ENCODE measurements around the gene OR4A15. TPM values are rescaled to one million over a fixed set of nuclear protein-coding genes. Genes with fewer than 3 reads are reported as not detected.

OR4A15 gene
- total RNA-seq, 1 donor from 2014 or later: not detected

- TF ChIP-seq CTCF (IDR thresholded peaks at IDR 0.05): no peak
- Mint-ChIP-seq H3K27ac (ENCODE audit: unreplicated experiment) (no peak overlapping the region), H3K36me3 (ENCODE audit: unreplicated experiment) (no peaks in the 10 kb centered on the region), H3K4me1 (ENCODE audit: unreplicated experiment) (no peaks in the 10 kb centered on the region), H3K4me3 (ENCODE audit: unreplicated experiment) (no peak overlapping the region), H3K9me3 (ENCODE audit: unreplicated experiment) (peaks cover 68% of the 10 kb centered on the region), H3K27me3 (ENCODE audit: unreplicated experiment) (no peaks in the 10 kb centered on the region)
- no peak for DNase-seq (ENCODE audit: extremely low spot score, unreplicated experiment)
Observed at GRCh38 chr11:55357560-55358184, 10.1 kb upstream of the OR4A15 start.

- Mint-ChIP-seq H3K4me3 (ENCODE audit: unreplicated experiment) (no peak overlapping the region), H3K36me3 (ENCODE audit: unreplicated experiment) (no peaks in the 10 kb centered on the region), H3K27me3 (ENCODE audit: unreplicated experiment) (no peaks in the 10 kb centered on the region), H3K9me3 (ENCODE audit: unreplicated experiment) (peaks cover 53% of the 10 kb centered on the region), H3K4me1 (ENCODE audit: unreplicated experiment) (no peaks in the 10 kb centered on the region), H3K27ac (ENCODE audit: unreplicated experiment) (no peak overlapping the region)
- no peak for TF ChIP-seq CTCF (IDR thresholded peaks at IDR 0.05)
- no peak for DNase-seq (ENCODE audit: extremely low spot score, unreplicated experiment)
Observed at GRCh38 chr11:55401011-55401410, 33.2 kb downstream of the OR4A15 start.

Other genes with a start within 250 kb of the OR4A15 start
- gene TRIM48, start 105.8 kb upstream of the OR4A15 start, total RNA-seq: not detected in 2 replicates
- not detected in 2 replicates for gene OR4A16, start 24.8 kb upstream of the OR4A15 start, total RNA-seq
- not detected in 2 replicates for gene OR4C15, start 186.5 kb downstream of the OR4A15 start, total RNA-seq
- gene OR4C16, start 204.2 kb downstream of the OR4A15 start, total RNA-seq: not detected in 2 replicates
- not detected in 2 replicates for gene OR4C11, start 239.7 kb downstream of the OR4A15 start, total RNA-seq

All from osteocyte (in vitro differentiated cells).